ENCODE measurements around the gene CENPK.
"Not testable (repeated sequence)": the region's sequence is repeated elsewhere in the genome, so short reads cannot be mapped to it uniquely, and the experiment has no call there.

The CENPK gene

GRCh38 chr5:65508978-65509377, 54.0 kb downstream of the CENPK start:
- DNase-seq (ENCODE audit: low read depth): no peak

GRCh38 chr5:65506961-65507360, 56.0 kb downstream of the CENPK start:
- DNase-seq (ENCODE audit: low read depth): no peak

- no peak for DNase-seq (ENCODE audit: low read depth)
Measured at GRCh38 chr5:65489119-65489518, 73.8 kb downstream of the CENPK start.

GRCh38 chr5:65488038-65488687, 74.8 kb downstream of the CENPK start:
- DNase-seq (ENCODE audit: low read depth): not testable (repeated sequence)

- not testable (repeated sequence) for DNase-seq (ENCODE audit: low read depth)
Measured at GRCh38 chr5:65486803-65487202, 76.2 kb downstream of the CENPK start.

- no peak for DNase-seq (ENCODE audit: low read depth)
Measured at GRCh38 chr5:65485405-65485804, 77.6 kb downstream of the CENPK start.

GRCh38 chr5:65483546-65484346, 79.2 kb downstream of the CENPK start:
- no peak for DNase-seq (ENCODE audit: low read depth)

GRCh38 chr5:65482736-65483545, 80.0 kb downstream of the CENPK start:
- no peak for DNase-seq (ENCODE audit: low read depth)

- DNase-seq (ENCODE audit: low read depth): no peak
Measured at GRCh38 chr5:65482296-65482735, 80.7 kb downstream of the CENPK start.

GRCh38 chr5:65481635-65482295, 81.2 kb downstream of the CENPK start, which contains the start of gene ADAMTS6:
ADAMTS6 (minus strand) TSS chr5:65481920; CDS start chr5:65473673, 8,247 bp downstream.
- DNase-seq (ENCODE audit: low read depth): peak; percentile 53

- no peak for DNase-seq (ENCODE audit: low read depth)
Measured at GRCh38 chr5:65481171-65481581, 81.8 kb downstream of the CENPK start.

GRCh38 chr5:65480306-65480865, 82.6 kb downstream of the CENPK start:
- DNase-seq (ENCODE audit: low read depth): peak; percentile 7

- no peak for DNase-seq (ENCODE audit: low read depth)
Measured at GRCh38 chr5:65479527-65479926, 83.4 kb downstream of the CENPK start.

GRCh38 chr5:65478336-65478735, 84.6 kb downstream of the CENPK start:
- DNase-seq (ENCODE audit: low read depth): no peak

- DNase-seq (ENCODE audit: low read depth): no peak
Measured at GRCh38 chr5:65475895-65476294, 87.1 kb downstream of the CENPK start.

- DNase-seq (ENCODE audit: low read depth): no peak
Measured at GRCh38 chr5:65475336-65475735, 87.6 kb downstream of the CENPK start.

- DNase-seq (ENCODE audit: low read depth): no peak
Measured at GRCh38 chr5:65474130-65474711, 88.7 kb downstream of the CENPK start.

GRCh38 chr5:65468633-65469032, 94.3 kb downstream of the CENPK start:
- DNase-seq (ENCODE audit: low read depth): no peak
